Measurements from ENCODE around the gene ZSCAN18.
A peak's percentile ranks its signal among the peaks of the same experiment; 100 is the strongest.

ZSCAN18 gene

DNA sequence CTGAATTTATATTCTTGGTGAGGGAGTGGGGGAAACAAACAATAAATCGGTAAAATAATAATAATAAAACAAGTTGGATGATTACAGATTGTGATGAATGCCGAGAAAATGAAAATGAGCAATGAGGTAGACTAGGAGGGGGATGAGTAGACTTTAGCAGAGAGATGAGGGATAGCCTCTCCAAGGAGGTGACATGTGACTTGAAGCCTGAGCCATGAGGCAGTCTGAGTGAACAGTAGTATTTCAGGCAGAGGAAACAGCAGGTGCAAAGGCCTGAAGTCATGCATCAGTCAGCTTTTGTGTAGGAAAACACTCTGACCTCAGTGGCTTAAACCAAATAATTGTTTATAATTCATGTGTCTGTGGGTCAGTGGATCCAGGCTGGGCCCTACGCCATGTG is 34.3 kb downstream of the ZSCAN18 start:
- no peak for TF ChIP-seq CTCF (IDR thresholded peaks at IDR 0.05; ENCODE audit: low read depth, low read length, missing control alignments)
- H3K4me3 ChIP-seq (replicated peaks; ENCODE audit: low read depth, low read length), result no peak overlapping the region
- DNase-seq (ENCODE audit: extremely low read depth, low read depth), result no peak

DNA sequence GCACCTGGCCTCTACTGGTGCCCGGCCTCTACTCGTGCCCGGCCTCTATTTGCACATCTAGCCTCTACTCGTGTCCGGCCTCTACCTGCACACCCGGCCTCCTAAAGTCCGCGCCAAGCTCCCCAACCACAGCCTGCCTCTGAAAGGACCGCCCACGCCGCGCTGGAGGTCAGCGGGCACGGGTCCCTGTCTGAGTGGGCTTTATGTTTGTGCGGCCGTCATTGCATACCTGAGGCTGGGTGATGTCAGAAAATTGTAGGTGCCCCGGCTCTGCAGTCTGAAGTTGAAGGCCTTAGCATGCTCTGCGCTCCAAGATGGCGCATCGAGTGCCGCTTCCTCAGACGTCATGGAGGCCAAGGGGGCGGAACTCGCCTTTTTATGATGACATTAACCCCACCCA is 37.8 kb downstream of the ZSCAN18 start:
- DNase-seq (ENCODE audit: extremely low read depth, low read depth), result no peak
- no peak for TF ChIP-seq CTCF (IDR thresholded peaks at IDR 0.05; ENCODE audit: low read depth, low read length, missing control alignments)
- H3K4me3 ChIP-seq (replicated peaks; ENCODE audit: low read depth, low read length), result no peak overlapping the region

DNA sequence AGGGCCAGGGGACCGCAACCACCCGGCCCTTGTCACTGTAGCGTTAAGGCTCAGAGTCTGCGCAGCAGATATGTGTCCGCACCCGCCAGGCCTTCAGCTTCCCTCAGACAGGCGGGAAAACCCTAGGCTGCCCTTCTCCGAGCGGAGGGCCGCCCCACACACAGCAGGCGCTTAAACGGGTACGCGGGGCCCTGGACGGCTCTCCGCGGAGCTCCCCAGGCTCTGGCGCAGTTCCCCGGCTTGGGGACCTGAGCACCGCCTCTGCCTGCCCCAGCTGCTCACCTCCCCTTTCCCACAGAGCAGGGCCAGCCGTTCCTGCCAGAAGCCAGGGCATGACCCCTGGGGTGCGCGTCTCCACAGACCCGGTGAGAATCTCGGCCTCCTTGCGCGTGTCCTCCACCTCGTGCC is 38.4 kb downstream of the ZSCAN18 start:
- peak overlapping the region; percentile 19; the same call in 1 of the 2 replicates for H3K4me3 ChIP-seq (replicated peaks; ENCODE audit: low read depth, low read length)
- no peak for DNase-seq (ENCODE audit: extremely low read depth, low read depth)
- no peak for TF ChIP-seq CTCF (IDR thresholded peaks at IDR 0.05; ENCODE audit: low read depth, low read length, missing control alignments)

DNA sequence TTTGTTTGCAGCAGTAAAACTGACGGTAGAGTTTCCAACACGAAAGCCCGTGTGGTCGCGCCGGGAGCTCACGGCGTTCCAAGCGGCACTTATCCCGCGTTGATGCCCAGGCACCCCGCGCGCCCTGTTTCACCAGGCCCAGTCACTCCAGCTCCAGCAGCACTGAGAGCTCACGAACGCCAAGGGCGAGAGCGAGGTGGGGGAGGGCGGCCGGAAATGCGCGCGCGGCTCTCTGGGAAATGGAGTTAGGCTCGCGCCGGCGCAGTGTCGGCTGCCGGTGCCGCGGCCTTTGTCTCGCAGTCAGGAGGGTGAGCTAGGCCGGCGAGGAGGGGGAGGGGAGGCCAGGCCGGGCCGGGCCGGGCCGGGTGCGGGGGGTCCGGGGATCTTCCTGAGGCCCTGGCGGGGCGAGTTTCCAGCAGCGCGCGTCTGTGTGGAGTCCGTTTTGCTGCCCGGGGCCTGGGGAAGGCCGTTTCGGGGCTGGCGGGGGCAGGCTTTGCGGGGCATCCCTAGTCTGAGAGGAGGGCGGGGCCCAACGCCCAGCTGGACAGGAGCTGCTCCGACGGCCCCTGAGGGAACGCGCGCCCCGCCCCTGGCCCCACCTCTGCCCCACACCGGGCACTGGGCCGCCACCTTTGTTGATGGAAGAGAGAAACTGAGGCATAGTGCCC is 38.9 kb downstream of the ZSCAN18 start, which contains the start of gene ZNF135:
ZNF135 (plus strand) TSS at position 280 of the 668 bp plus-strand sequence. CDS start 721 bp downstream, outside the sequence.
- no peak for TF ChIP-seq CTCF (IDR thresholded peaks at IDR 0.05; ENCODE audit: low read depth, low read length, missing control alignments)
- DNase-seq (ENCODE audit: extremely low read depth, low read depth), result no peak
- H3K4me3 ChIP-seq (replicated peaks; ENCODE audit: low read depth, low read length), result peak within 1 kb of the TSS; percentile 19; the same call in 1 of the 2 replicates

- no peak for DNase-seq (ENCODE audit: extremely low read depth, low read depth)
- no peak for TF ChIP-seq CTCF (IDR thresholded peaks at IDR 0.05; ENCODE audit: low read depth, low read length, missing control alignments)
- no peak overlapping the region for H3K4me3 ChIP-seq (replicated peaks; ENCODE audit: low read depth, low read length)
Measured at GRCh38 chr19:58058467-58058866, 39.6 kb downstream of the ZSCAN18 start.

GRCh38 chr19:58056861-58057260 is 41.2 kb downstream of the ZSCAN18 start:
- H3K4me3 ChIP-seq (replicated peaks; ENCODE audit: low read depth, low read length), result no peak overlapping the region
- DNase-seq (ENCODE audit: extremely low read depth, low read depth), result no peak
- TF ChIP-seq CTCF (IDR thresholded peaks at IDR 0.05; ENCODE audit: low read depth, low read length, missing control alignments), result no peak

GRCh38 chr19:58056261-58056660 is 41.8 kb downstream of the ZSCAN18 start:
- DNase-seq (ENCODE audit: extremely low read depth, low read depth), result no peak
- TF ChIP-seq CTCF (IDR thresholded peaks at IDR 0.05; ENCODE audit: low read depth, low read length, missing control alignments), result no peak
- H3K4me3 ChIP-seq (replicated peaks; ENCODE audit: low read depth, low read length), result no peak overlapping the region
